HG03558 (cell line): ENCODE measurements around the gene NBAS.
"Not testable (repeated sequence)": the region's sequence is repeated elsewhere in the genome, so short reads cannot be mapped to it uniquely, and the experiment has no call there.

Experiments
- ATAC-seq: cut with Tn5 transposase; IDR thresholded peaks from one replicate; pipeline ENCODE4 v1.9.1; 2021; ENCODE audit warnings: moderate number of reproducible peaks; ENCODE audit not compliant: unreplicated experiment; ENCODE audit errors: extremely low read depth

Gene NBAS

GRCh38 chr2:15432642-15433256, 128.4 kb downstream of the NBAS start:
- no peak for ATAC-seq

- no peak for ATAC-seq
Observed at GRCh38 chr2:15429032-15429431, 132.1 kb downstream of the NBAS start.

DNA sequence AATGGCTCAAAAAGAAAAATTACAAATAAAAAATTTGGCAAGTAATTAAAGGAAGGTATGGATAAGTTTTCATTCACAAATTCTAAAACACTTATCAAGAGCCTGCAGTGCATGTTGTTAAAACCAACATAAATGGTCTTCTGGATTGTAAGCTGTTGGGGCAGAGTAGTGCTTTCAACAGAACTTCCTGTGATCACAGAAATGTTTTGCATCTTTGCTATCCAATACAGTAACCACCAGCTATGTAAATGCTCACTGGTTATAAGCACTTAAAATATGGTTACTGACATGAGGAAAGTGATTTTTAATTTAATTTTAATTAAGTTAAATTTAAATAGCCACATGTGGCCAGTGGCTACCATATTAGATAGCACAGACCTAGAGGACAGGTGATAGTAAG, 133.1 kb downstream of the NBAS start:
- ATAC-seq, result no peak

DNA sequence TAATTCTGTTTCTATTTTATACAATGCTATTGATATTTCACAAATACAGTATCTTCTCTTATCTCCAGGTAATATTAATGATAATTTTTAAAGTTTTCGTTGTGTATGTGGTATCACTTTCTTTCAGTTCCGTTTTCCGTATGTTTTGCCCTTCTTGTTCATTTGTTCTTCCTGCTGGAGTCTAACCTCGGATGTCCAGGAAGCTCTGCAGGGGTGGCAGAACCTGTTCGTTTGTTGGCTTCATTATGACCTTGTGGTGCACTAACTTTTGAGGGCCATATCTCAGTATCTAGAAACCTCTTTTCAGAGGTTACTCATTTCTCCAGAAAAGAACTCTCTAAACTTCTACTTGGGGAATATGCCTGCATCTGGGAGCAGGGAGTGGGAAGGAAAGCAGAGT, 134.5 kb downstream of the NBAS start:
- no peak for ATAC-seq

DNA sequence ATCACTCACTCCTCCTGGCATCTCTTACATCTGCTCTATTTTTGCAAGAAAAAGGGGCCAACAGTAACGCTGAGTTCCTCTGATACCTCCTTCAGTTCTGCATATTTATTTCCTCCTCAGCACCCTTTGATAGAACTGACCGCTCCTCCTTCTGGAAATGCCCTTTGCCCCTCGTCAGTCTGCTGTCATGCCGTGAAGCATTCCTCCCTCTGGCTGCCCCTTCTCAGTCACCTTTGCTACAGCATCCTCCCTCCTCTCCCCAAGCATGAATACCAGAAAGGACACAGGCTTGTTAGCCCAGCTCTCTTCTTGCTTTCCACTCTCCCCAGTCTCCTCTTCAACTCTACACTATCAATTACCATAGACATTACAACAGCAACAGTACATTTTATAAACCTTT, 135.4 kb downstream of the NBAS start:
- no peak for ATAC-seq

DNA sequence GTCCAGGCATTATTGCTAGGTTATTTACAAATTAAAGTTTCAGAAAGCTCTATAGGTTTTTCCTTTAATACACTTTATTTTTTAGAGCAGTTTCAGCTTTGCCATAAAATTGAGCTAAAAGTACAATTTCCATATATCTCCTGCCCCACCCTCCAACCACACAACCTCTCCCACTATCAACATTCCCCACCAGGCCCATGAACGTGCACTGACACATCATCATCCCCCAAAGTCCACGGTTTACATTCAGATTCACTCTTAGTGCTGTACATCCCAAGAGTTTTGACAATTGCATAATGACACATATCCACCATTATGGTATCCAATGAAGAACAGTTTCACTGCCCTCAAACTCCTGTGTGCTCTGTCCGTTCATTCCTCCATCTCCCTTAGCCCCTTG, 139.4 kb downstream of the NBAS start:
- no peak for ATAC-seq

DNA sequence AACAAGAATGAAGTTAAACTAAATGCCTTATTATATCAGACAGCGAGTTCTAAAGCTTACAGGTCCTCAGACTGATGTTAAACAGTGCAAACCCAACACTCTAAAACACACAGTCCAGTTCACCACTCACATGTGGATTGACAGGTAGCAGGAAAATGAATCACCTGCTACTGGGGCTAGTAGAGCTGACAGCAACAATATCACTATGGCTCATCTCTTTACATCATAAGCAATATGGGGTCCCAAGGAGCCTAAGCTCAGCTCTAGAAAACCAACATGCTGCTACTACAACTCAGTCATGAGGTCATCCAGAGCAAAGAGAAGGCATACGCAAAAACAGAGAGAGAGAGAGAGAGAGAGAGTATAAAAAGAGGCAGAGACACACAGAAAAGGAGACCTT, 145.4 kb downstream of the NBAS start:
- no peak for ATAC-seq

DNA sequence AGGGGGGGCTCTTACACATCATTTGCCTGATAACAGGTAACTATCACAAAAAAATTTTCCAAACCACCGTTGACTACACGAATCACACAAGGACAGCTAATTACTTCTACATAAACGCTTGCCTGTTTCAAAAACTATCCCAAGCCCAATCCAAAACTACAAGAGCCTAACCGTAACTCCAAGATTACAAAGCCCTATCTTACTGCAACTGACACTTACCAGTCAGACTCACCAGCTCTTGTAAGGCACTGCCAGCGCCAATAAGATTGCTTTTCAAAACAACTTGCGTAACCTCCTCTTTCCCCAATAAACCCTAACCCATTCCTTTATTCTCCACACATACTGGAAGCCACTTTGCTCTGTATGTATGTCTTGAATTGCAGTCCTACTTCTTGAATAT, 148.4 kb downstream of the NBAS start:
- no peak for ATAC-seq

GRCh38 chr2:15412309-15412708, 148.8 kb downstream of the NBAS start:
- ATAC-seq, result no peak

GRCh38 chr2:15410884-15411283, 150.2 kb downstream of the NBAS start:
- no peak for ATAC-seq

DNA sequence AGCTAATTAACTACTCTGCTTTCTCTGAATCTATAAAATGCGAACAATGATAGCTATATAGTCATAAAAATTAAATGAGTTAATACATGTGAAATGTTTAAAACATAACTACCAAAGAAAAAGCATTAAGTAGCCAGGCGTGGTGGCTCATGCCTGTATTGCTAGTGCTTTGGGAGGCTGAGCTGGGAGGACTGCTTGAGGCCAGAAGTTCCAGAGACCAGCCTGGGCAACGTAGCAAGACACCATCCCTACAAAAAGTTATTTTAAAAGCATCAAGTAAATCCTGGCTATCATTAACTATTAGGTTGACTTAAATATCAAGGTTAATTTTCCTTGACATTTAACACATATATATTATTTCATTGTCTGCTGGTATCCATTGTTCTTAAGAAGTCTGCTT, 152.4 kb downstream of the NBAS start:
- ATAC-seq, result no peak

GRCh38 chr2:15407666-15408065, 153.5 kb downstream of the NBAS start:
- ATAC-seq, result no peak

DNA sequence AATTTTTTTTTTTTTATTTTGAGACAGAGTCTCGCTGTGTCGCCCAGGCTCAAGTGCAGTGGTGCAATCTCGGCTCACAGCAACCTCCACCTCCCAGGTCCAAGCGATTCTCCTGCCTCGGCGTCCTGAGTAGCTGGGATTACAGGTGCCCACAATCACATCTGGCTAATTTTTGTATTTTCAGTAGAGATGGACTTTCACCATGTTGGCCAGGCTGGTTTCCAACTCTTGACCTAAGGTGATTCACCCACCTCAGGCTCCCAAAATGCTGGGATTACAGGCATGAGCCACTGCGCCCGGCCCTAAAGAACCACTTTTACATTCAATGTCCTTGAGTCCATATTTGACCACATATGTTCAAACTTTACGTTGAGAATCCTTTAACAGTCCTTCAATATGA, 156.6 kb downstream of the NBAS start:
- not testable (repeated sequence) for ATAC-seq

GRCh38 chr2:15400240-15400826, 160.8 kb downstream of the NBAS start:
- no peak for ATAC-seq

DNA sequence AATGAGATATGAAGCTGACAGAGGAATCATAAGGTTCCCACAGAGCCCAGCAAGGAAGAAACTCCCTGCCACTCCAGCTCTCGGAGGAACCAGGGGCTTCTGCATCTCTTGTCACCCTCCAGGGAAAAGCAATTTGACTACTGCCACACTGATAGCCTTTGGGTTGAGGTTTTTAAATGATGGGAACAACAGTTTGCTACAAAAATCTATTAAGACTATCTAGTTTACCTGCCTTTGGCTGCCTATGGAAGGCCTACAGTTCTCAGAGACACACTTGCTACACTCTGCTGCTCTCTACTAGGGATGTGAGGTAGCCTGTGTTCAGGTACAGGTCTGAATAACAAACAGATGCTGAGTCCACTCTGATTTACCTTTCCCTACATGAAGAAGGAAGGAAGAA, 161.9 kb downstream of the NBAS start:
- no peak for ATAC-seq

- no peak for ATAC-seq
Observed at GRCh38 chr2:15391751-15392150, 169.4 kb downstream of the NBAS start.

- ATAC-seq, result no peak
Observed at GRCh38 chr2:15389895-15390294, 171.2 kb downstream of the NBAS start.

DNA sequence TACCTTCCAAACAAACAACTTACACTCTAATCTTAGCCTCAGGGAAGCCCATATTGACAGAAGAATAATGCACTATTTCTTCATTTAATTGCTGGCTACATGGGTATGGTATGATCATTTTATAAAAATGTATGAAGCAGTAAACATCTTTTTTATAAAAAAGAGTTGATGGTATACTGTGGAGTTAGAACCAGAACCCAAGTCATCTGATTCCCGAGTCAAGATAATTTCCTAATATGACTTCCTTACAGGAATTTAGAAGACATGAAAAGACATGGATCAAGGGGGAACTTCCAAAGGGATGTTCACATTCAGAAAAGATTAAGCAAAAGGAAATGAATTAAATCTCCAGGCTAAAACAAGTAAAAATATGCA, 171.8 kb downstream of the NBAS start:
- ATAC-seq, result no peak

- no peak for ATAC-seq
Observed at GRCh38 chr2:15388406-15389325, 172.5 kb downstream of the NBAS start.

DNA sequence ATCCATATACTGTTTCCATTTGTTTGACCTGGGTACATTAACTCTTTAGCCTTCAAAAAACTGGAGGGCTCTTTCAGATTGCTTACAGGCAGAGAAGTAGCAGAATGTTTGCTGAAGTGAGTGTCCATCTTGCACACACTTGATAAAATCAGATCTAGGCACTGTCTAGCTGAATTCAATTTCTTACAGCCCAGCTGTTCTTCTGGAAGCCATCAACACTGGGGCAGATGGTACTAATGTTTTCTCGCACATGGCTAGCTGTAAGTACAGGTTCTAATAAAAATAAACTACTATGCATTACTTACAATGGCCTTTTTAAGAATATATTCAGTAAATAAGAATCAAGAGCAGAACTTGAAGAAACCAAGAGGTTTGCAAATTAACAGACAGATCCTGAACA, 175.9 kb downstream of the NBAS start:
- ATAC-seq, result no peak

DNA sequence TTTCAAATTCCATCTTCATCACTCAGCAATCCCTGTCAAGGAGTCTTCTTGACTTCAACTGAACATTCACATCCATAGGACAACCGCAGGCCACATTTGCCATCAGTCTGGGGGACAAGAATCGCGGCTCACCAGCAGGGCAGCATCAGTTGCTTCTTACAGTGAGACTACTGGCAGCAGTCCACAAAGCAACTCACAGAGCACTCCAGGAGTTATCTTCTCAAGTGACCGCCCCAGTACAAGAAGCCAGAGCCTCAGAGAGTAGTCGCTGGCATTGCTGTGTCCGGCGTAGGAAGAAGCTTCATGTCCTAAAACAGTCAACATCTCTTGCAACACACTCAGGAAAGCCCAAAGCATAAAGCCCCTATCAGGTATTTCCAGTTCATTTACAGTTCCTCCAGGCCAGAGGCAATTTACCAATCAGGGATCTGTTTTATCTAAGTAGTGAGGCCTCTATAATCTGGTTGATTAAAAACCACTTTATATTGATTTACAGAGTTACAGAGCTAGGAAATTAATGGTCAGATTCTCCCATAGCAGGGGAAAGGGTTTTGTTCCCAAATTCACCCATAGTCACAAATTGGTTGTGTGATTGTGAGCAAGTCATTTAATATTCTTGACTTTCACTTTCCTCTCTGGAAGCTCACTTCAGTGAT, 177.3 kb downstream of the NBAS start:
- no peak for ATAC-seq
